ENCODE results near the gene DUSP19. TPM values are rescaled to one million over a fixed set of nuclear protein-coding genes. Genes with fewer than 3 reads are reported as not detected.

Gene DUSP19
- total RNA-seq, 1 donor from 2014 or later, result 0.31 TPM

- no peak for DNase-seq
- Mint-ChIP-seq H3K4me3 (peak overlapping the region; percentile 96), H3K9me3 (no peaks in the 10 kb centered on the region), H3K27me3 (peaks cover 9% of the 10 kb centered on the region), H3K4me1 (peaks cover 29% of the 10 kb centered on the region), H3K27ac (peak overlapping the region; percentile 95), H3K36me3 (ENCODE audit: low read depth) (peaks cover 27% of the 10 kb centered on the region)
- ATAC-seq (ENCODE audit: low read depth), result no peak
- intact Hi-C loops (cut with micrococcal nuclease), result loop anchor here (1.0 to 5.0 kb wide), 4 partner anchors 47 to 1233 kb away; partner anchors contain the start of genes DNAJC10, DUSP19 and ITPRID2
- no peak for TF ChIP-seq CTCF (IDR thresholded peaks at IDR 0.05)
- ChIA-PET CTCF (interaction anchor here (0.8 to 0.9 kb wide), 2 partner anchors 32 to 531 kb away, joined by 3 read pairs; no protein-coding TSS in a partner anchor), POLR2A (interaction anchor here (0.8 to 1.3 kb wide), 3 partner anchors 35 to 408 kb away, joined by 3 read pairs; no protein-coding TSS in a partner anchor)
Measured at GRCh38 chr2:183124957-183125255, 46.4 kb downstream of the DUSP19 start.

- Mint-ChIP-seq H3K9me3 (no peaks in the 10 kb centered on the region), H3K4me3 (peak overlapping the region; percentile 96), H3K36me3 (ENCODE audit: low read depth) (peaks cover 34% of the 10 kb centered on the region), H3K27ac (no peak overlapping the region), H3K4me1 (peaks cover 29% of the 10 kb centered on the region), H3K27me3 (peaks cover 6% of the 10 kb centered on the region)
- DNase-seq (no peak), ATAC-seq (ENCODE audit: low read depth) (no peak)
- TF ChIP-seq CTCF (IDR thresholded peaks at IDR 0.05), result no peak
- ChIA-PET CTCF (no interaction called here), POLR2A (interaction anchor here (1.0 kb wide), 1 partner anchor 36 kb away, joined by 3 read pairs; no protein-coding TSS in a partner anchor)
- intact Hi-C loops (cut with micrococcal nuclease), result loop anchor here (2.0 kb wide), 1 partner anchor 89 kb away; no protein-coding TSS in a partner anchor
Measured at GRCh38 chr2:183125659-183126341, 47.3 kb downstream of the DUSP19 start.

- no peak overlapping the region for H3K27ac Mint-ChIP-seq
- no peaks in the 10 kb centered on the region for H3K9me3 Mint-ChIP-seq
- ATAC-seq (ENCODE audit: low read depth), result no peak
- no peak overlapping the region for H3K4me3 Mint-ChIP-seq
- no peak for DNase-seq
- no peak for TF ChIP-seq CTCF (IDR thresholded peaks at IDR 0.05)
- ChIA-PET CTCF (interaction anchor here (1.0 kb wide), 1 partner anchor 8 kb away, joined by 4 read pairs; no protein-coding TSS in a partner anchor), POLR2A (no interaction called here)
- intact Hi-C loops (cut with micrococcal nuclease), result no loop called here
- H3K36me3 Mint-ChIP-seq (ENCODE audit: low read depth), result peaks cover 43% of the 10 kb centered on the region
- H3K27me3 Mint-ChIP-seq, result peaks cover 2% of the 10 kb centered on the region
- H3K4me1 Mint-ChIP-seq, result peaks cover 29% of the 10 kb centered on the region
Measured at GRCh38 chr2:183126635-183127034, 48.1 kb downstream of the DUSP19 start.

GRCh38 chr2:183134016-183134415 lies 55.5 kb downstream of the DUSP19 start:
- H3K36me3 Mint-ChIP-seq (ENCODE audit: low read depth), result peaks cover 56% of the 10 kb centered on the region
- CTCF ChIA-PET, result no interaction called here

More at GRCh38 chr2:183134016-183134415, 55.5 kb downstream of the DUSP19 start:
- no peak for ATAC-seq (ENCODE audit: low read depth)
- H3K27me3 Mint-ChIP-seq, result no peaks in the 10 kb centered on the region
- no peak overlapping the region for H3K4me3 Mint-ChIP-seq
- H3K4me1 Mint-ChIP-seq, result peaks cover 2% of the 10 kb centered on the region
- no peak for TF ChIP-seq CTCF (IDR thresholded peaks at IDR 0.05)
- intact Hi-C loops (cut with micrococcal nuclease), result no loop called here
- H3K27ac Mint-ChIP-seq, result no peak overlapping the region
- no peak for DNase-seq
- H3K9me3 Mint-ChIP-seq, result no peaks in the 10 kb centered on the region
- POLR2A ChIA-PET, result no interaction called here

Measured in activated B cell treated with CpG ODN at 0.5 μM for 24 hours (primary cell).